Activated CD8-positive, alpha-beta memory T cell treated with anti-CD3 and anti-CD28 coated beads, Interleukin-2, amount 50 U/mL, for 1 hour (primary cell): ENCODE measurements around the gene METRN.

Source experiments
- DNase-seq: peaks from one replicate; pipeline ENCODE4 v3.0.0-alpha.2; 2020; ENCODE audit errors: extremely low read depth

Gene METRN

DNA sequence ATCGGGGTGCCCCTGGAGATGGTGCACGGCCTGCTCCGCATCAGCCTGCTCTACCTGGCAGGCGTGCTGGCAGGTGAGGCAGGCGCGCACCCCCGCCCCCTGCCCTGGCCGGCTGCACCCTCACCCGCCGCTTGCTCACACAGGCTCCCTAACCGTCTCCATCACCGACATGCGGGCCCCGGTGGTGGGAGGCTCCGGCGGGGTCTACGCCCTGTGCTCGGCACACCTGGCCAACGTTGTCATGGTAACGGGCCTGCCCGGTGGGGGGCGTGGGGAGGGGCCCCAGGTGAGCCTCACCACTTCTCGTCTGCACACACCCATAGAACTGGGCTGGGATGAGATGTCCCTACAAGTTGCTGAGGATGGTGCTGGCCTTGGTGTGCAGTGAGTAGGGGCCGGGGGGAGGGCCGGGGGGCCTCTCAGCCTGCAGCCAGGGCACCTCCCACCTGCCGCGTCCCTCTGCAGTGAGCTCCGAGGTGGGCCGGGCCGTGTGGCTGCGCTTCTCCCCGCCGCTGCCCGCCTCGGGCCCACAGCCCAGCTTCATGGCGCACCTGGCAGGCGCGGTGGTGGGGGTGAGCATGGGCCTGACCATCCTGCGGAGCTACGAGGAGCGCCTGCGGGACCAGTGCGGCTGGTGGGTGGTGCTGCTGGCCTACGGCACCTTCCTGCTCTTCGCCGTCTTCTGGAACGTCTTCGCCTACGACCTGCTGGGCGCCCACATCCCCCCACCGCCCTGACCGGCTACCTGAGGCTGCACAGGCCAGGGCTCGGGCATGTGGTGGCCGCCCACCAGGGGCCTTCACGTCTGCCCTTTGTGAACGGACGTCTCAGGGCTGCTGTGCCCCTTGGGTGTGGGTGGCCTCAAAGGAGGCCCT, 37.4 kb upstream of the METRN start:
- no peak for DNase-seq

- DNase-seq: no peak
These were observed 36.6 kb upstream of the METRN start for GRCh38 chr16:678209-678857.

GRCh38 chr16:678858-679813, 35.8 kb upstream of the METRN start:
- DNase-seq: no peak

- DNase-seq: peak; percentile 65
These were observed 34.9 kb upstream of the METRN start, which contains the start of gene STUB1 for GRCh38 chr16:679814-680624. Gene STUB1, plus strand, starts transcription at chr16:680410. Its CDS starts 116 bp downstream, at chr16:680526.

GRCh38 chr16:680625-680945, 34.3 kb upstream of the METRN start:
- no peak for DNase-seq

- DNase-seq: no peak
These were observed 33.8 kb upstream of the METRN start for GRCh38 chr16:680967-681745.

DNA sequence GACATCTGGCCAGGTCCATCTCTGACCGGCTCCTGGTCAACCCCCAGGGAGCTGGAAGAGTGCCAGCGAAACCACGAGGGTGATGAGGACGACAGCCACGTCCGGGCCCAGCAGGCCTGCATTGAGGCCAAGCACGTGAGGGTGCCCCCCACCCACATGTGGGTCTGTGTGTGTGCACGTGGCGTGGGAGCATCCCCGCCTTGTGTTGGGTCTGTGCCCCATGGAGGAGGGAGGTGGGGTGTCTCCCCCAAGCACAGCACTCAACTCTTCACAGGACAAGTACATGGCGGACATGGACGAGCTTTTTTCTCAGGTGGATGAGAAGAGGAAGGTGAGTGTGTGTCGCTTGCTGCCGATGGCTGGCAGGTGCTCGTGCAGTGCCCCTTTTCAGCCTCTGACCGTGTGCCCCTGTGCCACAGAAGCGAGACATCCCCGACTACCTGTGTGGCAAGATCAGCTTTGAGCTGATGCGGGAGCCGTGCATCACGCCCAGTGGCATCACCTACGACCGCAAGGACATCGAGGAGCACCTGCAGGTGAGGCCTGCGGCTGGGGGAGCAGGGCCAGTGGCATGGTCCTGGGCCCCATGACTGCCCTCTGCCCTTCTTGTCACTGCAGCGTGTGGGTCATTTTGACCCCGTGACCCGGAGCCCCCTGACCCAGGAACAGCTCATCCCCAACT, 33.0 kb upstream of the METRN start:
- DNase-seq: no peak

DNA sequence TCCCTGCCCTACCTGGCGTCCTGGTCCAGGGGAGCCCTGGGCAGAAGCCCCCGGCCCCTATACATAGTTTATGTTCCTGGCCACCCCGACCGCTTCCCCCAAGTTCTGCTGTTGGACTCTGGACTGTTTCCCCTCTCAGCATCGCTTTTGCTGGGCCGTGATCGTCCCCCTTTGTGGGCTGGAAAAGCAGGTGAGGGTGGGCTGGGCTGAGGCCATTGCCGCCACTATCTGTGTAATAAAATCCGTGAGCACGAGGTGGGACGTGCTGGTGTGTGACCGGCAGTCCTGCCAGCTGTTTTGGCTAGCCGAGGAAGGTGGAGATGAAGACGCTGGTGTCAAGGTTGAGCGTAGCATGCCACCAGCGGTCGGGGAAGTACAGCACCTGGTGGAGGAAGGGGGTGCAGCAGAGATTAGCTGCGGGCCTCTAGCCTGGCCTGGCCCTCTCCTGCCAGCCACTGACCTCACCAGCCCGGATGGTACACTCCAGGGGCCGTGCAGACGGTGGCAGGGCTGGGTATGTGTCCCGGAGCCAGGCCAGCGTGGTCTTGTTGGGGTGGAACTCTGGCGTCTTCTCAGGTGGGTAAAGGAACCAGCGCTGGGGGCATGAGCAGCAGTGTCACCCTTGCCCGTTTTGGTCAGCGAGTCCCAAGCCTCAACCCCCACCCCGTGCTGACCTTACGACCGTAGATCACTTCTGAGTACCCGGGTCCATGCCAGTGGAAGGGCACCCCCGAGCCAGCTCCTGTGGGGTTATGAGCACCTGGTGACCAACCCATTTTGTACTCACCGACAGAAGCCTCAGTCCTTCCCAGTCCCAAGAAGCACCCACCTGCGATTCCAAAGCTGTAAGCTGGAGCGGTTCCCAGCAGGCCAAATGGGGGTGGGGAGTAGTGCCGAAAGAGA, 32.2 kb upstream of the METRN start:
- no peak for DNase-seq

DNA sequence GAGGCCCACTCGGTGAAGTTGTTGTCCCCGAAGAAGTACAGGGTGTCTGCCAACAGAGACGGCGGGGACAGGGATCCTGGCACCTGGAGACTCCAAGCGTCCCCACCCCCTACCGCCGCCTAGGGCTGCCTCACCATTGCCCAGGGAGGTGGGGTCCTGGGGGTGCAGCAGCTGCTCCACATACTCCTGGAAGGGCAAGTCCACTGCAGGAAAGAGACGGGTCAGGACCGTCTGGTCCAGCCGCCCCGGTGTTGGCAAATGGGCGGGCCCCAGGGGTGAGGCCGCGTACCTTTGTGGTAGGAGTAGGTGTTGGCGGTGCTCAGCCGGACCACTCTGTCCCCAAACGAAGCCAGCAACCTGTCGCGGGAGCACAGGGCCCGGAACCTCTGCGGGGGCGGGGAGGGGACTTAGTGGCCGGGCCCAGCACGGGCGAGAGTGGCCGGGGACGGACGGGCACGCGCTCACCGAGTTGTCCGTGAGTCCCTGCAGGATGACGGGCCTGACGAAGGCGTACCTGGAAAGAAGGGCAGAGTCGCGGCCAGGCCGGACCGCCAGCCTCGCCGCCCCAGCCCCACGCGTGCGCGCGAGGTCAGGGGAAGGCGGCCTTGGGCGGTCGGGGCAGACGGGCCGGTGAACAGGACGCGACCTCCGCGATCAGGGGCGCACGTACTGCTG, 31.4 kb upstream of the METRN start:
- DNase-seq: no peak

- peak; percentile 90 for DNase-seq
These were observed 30.7 kb upstream of the METRN start, which contains the start of gene JMJD8 for GRCh38 chr16:684071-684794. Gene JMJD8, minus strand, starts transcription at chr16:684334. Its CDS starts 15 bp downstream, at chr16:684319.

DNA sequence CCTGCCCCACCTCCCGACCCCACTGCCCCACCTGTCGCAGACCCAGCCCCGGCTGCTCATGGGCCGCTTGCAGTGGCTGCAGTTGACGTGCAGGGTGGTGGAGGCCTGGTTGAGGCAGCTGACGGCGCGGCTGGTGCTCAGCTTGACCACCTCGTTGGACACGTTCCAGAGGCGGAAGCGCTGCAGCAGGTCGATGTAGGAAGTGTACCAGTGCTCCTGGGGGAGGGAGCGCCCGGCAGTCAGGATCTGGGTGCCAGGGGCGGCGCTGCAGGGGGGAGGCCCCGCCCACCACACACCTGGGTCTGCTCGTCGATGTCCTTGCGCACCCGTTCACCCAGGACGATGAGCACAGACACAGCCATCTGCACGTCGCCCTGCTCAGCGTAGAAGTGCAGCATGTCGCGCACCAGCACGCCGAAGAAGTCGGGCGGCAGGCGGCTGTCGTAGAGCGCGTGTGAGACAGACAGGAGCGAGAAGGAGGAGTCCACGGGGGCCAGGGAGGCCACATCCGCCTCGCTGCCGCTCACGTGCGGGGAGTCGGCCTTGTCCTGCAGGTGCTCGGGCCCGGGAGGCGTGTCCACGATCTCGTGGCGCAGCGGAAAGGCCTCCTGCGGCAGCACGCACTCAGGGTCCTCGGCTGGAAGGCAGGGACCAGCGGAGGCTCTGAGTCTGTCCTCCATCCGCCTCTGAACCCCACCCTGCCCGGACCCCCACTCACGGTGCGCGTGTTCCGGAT, 29.8 kb upstream of the METRN start:
- DNase-seq: no peak

- no peak for DNase-seq
These were observed 29.0 kb upstream of the METRN start for GRCh38 chr16:685967-686366.

- no peak for DNase-seq
These were observed 28.3 kb upstream of the METRN start for GRCh38 chr16:686459-687260.

GRCh38 chr16:687499-687898, 27.4 kb upstream of the METRN start:
- no peak for DNase-seq

GRCh38 chr16:689175-689897, 25.6 kb upstream of the METRN start:
- DNase-seq: no peak
